ENCODE data around the gene MPO. TPM values are rescaled to one million over a fixed set of nuclear protein-coding genes. Genes with fewer than 3 reads are reported as not detected.

MPO gene
- total RNA-seq, 1 experiment from 2014 or later: not detected

- no peak for TF ChIP-seq ZNF121 (CRISPR knock-in tag; IDR thresholded peaks at IDR 0.05)
- no peak overlapping the region for H3K4me3 Mint-ChIP-seq
- peaks cover 86% of the 10 kb centered on the region for H3K27me3 Mint-ChIP-seq (ENCODE audit: low read depth)
- ChIA-PET CTCF (interaction anchor here (1.0 to 2.7 kb wide), 3 partner anchors 13 to 36 kb away, joined by 4 to 22 read pairs (median 5); no protein-coding TSS in a partner anchor), POLR2A (no interaction called here)
- H3K9me3 Mint-ChIP-seq: no peaks in the 10 kb centered on the region
- no peak for ATAC-seq
- DNase-seq (ENCODE audit: low spot score): no peak
- H3K36me3 Mint-ChIP-seq: no peaks in the 10 kb centered on the region
- H3K27ac Mint-ChIP-seq: no peak overlapping the region
- H3K4me1 Mint-ChIP-seq: no peaks in the 10 kb centered on the region
These were observed 44.3 kb downstream of the MPO start for GRCh38 chr17:58236394-58236793.

- Mint-ChIP-seq H3K9me3 (no peaks in the 10 kb centered on the region), H3K4me3 (no peak overlapping the region), H3K4me1 (no peaks in the 10 kb centered on the region), H3K36me3 (no peaks in the 10 kb centered on the region), H3K27ac (no peak overlapping the region), H3K27me3 (ENCODE audit: low read depth) (peaks cover 86% of the 10 kb centered on the region)
- ChIA-PET POLR2A (interaction anchor here (0.6 kb wide), 1 partner anchor 10 kb away, joined by 3 read pairs; no protein-coding TSS in a partner anchor), CTCF (interaction anchor here (0.7 to 2.7 kb wide), 5 partner anchors 14 to 101 kb away, joined by 3 to 22 read pairs (median 4); partner anchors contain the start of gene MKS1)
- DNase-seq (ENCODE audit: low spot score) (no peak), ATAC-seq (no peak)
- TF ChIP-seq ZNF671 (CRISPR knock-in tag; IDR thresholded peaks at IDR 0.05) (no peak), FOXP4 (CRISPR knock-in tag; IDR thresholded peaks at IDR 0.05) (no peak), CDX4 (CRISPR knock-in tag; IDR thresholded peaks at IDR 0.05; ENCODE audit: borderline replicate concordance) (no peak), IRF1 (CRISPR knock-in tag; IDR thresholded peaks at IDR 0.05) (no peak), ESRRA (CRISPR knock-in tag; IDR thresholded peaks at IDR 0.05; ENCODE audit: borderline replicate concordance) (no peak), IRF2 (CRISPR knock-in tag; IDR thresholded peaks at IDR 0.05; ENCODE audit: borderline replicate concordance, low read depth) (no peak), ZBTB43 (CRISPR knock-in tag; IDR thresholded peaks at IDR 0.05) (no peak), ELF4 (CRISPR knock-in tag; IDR thresholded peaks at IDR 0.05; ENCODE audit: low read depth) (no peak), NFATC4 (CRISPR knock-in tag; IDR thresholded peaks at IDR 0.05) (no peak), ZNF219 (CRISPR knock-in tag; IDR thresholded peaks at IDR 0.05; ENCODE audit: borderline replicate concordance) (no peak), ZNF121 (CRISPR knock-in tag; IDR thresholded peaks at IDR 0.05) (no peak)
- TF ChIP-seq, protein P1, sequence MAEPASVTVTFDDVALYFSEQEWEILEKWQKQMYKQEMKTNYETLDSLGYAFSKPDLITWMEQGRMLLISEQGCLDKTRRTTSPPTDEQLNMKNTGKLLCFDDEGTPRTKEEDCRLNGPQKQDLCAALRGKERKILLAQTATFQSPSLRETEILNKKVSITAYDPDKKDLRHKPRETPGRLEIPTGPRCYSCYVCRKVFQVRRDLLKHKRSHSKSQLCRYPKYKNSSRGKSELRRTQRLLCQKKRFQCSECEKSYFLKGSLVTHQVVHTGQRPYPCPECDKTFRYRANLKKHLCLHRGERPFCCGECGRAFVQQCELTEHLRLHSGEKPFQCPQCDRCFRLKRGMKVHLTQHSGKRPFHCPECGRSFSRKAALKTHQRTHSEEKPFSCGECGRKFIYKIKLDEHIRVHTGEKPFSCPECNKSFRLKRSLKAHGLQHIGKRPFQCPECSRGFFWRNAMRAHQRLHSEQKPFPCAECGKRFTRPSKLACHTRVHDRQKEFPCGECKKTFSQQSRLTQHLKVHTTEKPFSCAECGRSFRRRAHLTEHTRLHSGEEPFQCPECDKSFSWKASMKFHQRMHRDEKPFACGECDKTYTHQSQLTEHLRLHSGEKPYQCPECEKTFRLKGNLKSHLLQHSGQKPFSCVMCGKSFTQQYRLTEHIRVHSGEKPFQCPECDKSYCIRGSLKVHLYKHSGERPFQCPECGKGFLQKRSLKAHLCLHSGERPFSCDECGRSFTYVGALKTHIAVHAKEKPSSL (CRISPR knock-in tag; conservative IDR thresholded peaks at IDR 0.05): no peak
These were observed 44.9 kb downstream of the MPO start for GRCh38 chr17:58235821-58236220.

GRCh38 chr17:58234512-58234911 lies 46.2 kb downstream of the MPO start:
- ChIA-PET CTCF (no interaction called here), POLR2A (no interaction called here)
- Mint-ChIP-seq H3K9me3 (no peaks in the 10 kb centered on the region), H3K4me1 (no peaks in the 10 kb centered on the region), H3K27ac (no peak overlapping the region), H3K27me3 (ENCODE audit: low read depth) (peaks cover 75% of the 10 kb centered on the region), H3K4me3 (no peak overlapping the region), H3K36me3 (no peaks in the 10 kb centered on the region)
- TF ChIP-seq HMGA2 (CRISPR knock-in tag; IDR thresholded peaks at IDR 0.05): no peak
- no peak for TF ChIP-seq ZNF396 (CRISPR knock-in tag; IDR thresholded peaks at IDR 0.05; ENCODE audit: borderline replicate concordance)
- no peak for TF ChIP-seq IRF1 (CRISPR knock-in tag; IDR thresholded peaks at IDR 0.05)
- ATAC-seq: no peak
- no peak for DNase-seq (ENCODE audit: low spot score)
